Measurements from ENCODE around the gene SH2D5.

SH2D5 gene

DNA sequence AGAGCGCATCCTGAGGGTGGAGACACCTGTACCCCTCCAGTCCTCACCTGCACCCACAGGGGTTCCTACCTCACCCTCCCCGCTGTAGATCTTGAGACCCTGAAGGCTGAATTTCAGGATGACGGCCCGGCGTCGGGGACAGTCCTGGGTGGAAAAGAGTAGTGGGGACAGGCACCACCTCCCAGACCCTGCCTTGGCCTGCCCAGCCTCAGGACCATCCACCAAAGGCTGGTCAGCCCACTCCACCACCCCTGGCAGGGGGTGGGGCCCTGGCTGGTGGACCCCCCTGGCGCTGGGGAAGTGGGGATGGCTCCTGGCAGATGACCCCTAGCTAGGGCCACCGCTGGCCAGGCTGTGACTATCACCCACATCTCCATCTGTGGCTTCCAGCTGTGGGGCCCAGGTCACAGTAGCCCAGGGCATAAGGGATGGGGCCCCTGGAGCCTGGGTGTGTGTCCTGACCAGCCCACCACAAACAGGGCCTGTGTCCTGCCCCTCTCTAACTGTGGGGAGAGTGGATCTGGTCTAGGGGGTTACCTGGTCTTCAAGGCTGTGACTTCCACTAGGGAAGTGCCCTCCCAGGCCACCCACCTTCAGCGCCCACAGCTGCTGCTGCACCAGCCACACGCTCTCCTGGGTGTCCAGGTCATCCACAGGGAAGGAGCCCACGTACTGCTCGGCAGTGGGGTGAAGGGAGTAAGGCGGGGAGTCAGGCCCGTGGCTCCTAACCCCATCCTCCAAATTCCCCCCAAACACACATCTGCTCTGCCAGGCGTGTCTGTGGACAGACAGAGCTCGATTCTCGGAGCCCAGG, 5.4 kb downstream of the SH2D5 start:
- H3K4me3 Mint-ChIP-seq, result no peak overlapping the region
- no peak for DNase-seq
- H3K4me1 Mint-ChIP-seq, result peaks cover 22% of the 10 kb centered on the region
- no peaks in the 10 kb centered on the region for H3K36me3 Mint-ChIP-seq (ENCODE audit: low read depth)
- no peak overlapping the region for H3K27ac Mint-ChIP-seq
- H3K27me3 Mint-ChIP-seq (ENCODE audit: low read depth, poor library complexity), result peaks cover 46% of the 10 kb centered on the region
- TF ChIP-seq, protein P1, sequence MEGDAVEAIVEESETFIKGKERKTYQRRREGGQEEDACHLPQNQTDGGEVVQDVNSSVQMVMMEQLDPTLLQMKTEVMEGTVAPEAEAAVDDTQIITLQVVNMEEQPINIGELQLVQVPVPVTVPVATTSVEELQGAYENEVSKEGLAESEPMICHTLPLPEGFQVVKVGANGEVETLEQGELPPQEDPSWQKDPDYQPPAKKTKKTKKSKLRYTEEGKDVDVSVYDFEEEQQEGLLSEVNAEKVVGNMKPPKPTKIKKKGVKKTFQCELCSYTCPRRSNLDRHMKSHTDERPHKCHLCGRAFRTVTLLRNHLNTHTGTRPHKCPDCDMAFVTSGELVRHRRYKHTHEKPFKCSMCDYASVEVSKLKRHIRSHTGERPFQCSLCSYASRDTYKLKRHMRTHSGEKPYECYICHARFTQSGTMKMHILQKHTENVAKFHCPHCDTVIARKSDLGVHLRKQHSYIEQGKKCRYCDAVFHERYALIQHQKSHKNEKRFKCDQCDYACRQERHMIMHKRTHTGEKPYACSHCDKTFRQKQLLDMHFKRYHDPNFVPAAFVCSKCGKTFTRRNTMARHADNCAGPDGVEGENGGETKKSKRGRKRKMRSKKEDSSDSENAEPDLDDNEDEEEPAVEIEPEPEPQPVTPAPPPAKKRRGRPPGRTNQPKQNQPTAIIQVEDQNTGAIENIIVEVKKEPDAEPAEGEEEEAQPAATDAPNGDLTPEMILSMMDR (IDR thresholded peaks at IDR 0.05), result no peak
- H3K9me3 Mint-ChIP-seq, result no peaks in the 10 kb centered on the region

DNA sequence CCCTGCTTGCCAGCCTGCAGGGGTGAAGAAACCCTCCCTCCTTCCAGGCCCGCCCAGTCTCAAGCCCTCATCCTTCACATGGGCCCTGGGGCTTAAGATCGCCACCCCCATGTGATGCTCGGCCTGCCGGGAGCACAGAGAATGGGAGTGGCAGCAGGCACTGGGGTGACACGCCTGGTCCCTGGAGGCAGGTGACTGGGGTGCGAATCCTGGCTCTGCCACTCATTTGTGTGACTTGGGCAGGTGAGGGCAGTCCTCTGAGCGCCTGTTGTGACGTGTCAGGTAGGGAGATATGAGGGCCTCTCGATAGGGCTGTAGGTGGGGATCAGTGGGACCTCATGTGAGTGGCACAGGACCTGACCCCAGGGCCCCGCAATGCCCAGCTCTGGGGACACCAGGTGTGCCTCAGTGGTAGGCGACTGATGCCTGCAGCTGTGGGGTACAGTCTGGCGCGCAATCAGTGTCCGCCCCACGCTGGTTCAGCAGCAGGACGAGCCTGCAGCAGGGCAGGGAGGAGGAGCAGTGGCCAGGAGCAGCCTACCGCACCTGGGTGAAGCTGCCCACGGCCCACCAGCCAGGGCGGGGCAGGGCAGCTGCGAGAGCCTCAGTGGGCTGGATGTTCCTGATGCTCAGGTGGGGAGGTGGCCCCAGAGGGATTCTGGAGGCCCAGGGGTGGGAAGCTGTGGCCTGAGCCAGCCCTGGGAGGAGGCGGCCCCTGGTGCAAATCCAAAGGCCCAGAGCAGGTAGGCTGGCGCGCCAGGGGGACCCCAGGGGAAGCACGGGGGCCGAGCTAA, 6.2 kb downstream of the SH2D5 start:
- Mint-ChIP-seq H3K27ac (no peak overlapping the region), H3K9me3 (no peaks in the 10 kb centered on the region), H3K36me3 (ENCODE audit: low read depth) (no peaks in the 10 kb centered on the region), H3K4me3 (no peak overlapping the region), H3K27me3 (ENCODE audit: low read depth, poor library complexity) (peaks cover 43% of the 10 kb centered on the region), H3K4me1 (peaks cover 22% of the 10 kb centered on the region)
- TF ChIP-seq, protein P1 (IDR thresholded peaks at IDR 0.05), result no peak
- no peak for DNase-seq

DNA sequence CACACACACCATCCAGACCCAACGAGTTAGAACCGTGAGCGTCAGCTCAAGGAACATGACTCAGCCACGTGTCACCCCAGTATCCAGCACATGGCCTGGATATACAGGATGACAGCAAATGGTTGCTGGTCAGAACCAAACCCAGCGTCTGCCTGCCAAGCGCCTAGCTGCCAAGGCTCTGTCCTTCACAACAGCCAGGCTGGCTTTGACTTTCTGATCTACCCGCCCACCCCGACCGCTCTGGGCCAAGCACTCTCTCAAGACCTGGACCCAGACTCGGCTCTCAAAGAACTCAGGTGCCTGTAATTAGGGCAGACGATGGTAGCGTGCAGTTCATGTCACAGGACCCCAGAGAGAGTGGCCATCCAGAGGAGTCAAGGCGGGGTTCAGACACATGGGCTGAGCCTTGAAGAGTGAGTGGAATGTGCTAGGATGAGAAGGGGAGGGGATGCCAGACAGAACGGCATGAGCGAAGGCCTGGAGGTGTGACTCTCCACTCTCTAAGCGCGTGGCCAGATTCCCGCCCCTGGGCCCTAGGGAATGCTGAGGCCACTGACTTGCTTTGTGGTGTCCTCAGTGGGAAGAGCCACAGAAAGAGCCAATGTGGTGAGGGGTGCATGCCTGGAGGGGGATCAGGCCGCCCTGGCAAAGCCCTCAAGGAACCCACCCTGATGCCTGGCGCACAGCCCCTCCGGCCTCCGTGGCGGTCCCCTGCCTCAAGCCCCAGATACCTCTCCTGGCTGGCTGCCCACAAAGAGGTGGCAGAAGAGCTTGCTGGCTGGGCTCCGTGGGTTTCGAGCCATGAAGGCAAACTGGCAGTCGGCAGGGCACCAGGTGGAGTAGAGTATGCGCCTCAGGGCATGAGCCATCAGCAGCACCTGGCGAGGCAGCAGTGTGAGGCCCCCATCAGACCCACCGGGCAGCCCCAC, 7.0 kb downstream of the SH2D5 start:
- Mint-ChIP-seq H3K36me3 (ENCODE audit: low read depth) (no peaks in the 10 kb centered on the region), H3K4me3 (no peak overlapping the region), H3K27ac (no peak overlapping the region), H3K9me3 (no peaks in the 10 kb centered on the region), H3K27me3 (ENCODE audit: low read depth, poor library complexity) (peaks cover 37% of the 10 kb centered on the region), H3K4me1 (peaks cover 19% of the 10 kb centered on the region)
- no peak for DNase-seq
- TF ChIP-seq, protein P1 (IDR thresholded peaks at IDR 0.05), result no peak

DNA sequence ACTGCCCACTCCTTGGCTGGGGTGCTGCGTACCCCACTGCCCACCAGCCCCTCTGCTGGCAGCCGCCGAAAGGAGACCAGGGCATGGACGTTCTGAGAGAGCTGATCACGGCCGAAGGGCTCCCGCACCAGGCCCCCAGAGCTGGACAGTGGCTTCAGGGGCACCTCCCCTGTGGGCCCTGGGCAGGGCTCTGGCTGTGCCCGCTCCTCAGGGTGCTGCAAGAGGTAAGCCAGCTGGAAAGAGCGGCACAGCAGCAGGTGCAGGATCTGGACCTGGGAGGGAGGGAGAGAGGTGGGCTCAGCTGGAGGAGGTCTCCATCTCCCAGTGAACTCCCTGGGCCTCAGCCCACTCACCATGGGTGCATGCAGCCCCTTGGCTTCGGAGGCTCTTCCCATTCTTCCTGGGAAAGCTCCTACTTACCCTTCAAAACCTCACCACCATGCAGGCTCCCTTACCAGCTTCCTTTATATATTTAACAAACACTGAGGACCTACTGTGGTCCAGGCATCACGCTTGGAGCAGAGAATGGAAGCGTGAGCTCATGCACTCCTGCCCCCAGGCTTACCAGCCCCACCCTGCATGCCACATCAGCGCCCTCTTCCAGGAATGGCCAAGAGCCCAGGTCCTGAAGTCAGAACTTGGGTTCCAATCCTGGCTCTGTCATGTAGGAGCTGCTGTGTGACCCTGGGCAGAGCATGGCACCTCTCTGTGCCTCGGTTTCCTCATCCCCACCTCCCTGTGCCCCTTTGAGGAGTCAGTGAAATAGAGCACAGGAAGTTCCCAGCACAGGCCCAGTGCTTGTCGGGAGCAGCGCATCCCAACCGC, 7.9 kb downstream of the SH2D5 start:
- Mint-ChIP-seq H3K4me3 (no peak overlapping the region), H3K36me3 (ENCODE audit: low read depth) (no peaks in the 10 kb centered on the region), H3K27me3 (ENCODE audit: low read depth, poor library complexity) (peaks cover 33% of the 10 kb centered on the region), H3K27ac (no peak overlapping the region), H3K9me3 (no peaks in the 10 kb centered on the region), H3K4me1 (peaks cover 20% of the 10 kb centered on the region)
- TF ChIP-seq, protein P1 (IDR thresholded peaks at IDR 0.05), result no peak
- no peak for DNase-seq

Measured in nephron progenitor cell (in vitro differentiated cells).